ENCODE data around the gene GLS2. TPM values are rescaled to one million over a fixed set of nuclear protein-coding genes. Genes with fewer than 3 reads are reported as not detected.

Gene GLS2
- total RNA-seq, result 2.5 TPM
- 5.6 TPM for polyA plus RNA-seq (ENCODE audit: insufficient read depth, low read depth, low replicate concordance)
- long read RNA-seq, donor 1, result 0 reads
- long read RNA-seq, donor 2, result 0 reads
- long read RNA-seq, donor 3, partial matches to known transcripts, result 0 of 1 reads
- long read RNA-seq, donor 3, other reads (novel, unspliced or antisense), result 0 of 1 reads
- long read RNA-seq, donor 4, result 0 reads
- long read RNA-seq, donor 5, result 0 reads
- long read RNA-seq, donor 6, result 0 reads
- long read RNA-seq, donor 7, partial matches to known transcripts, result 0 of 5 reads
- long read RNA-seq, donor 7, other reads (novel, unspliced or antisense), result 3 of 5 reads
- long read RNA-seq, donor 8, partial matches to known transcripts, result 0 of 1 reads
- long read RNA-seq, donor 8, other reads (novel, unspliced or antisense), result 0 of 1 reads
- long read RNA-seq, donor 9, result 0 reads
- long read RNA-seq, donor 10, partial matches to known transcripts, result 7 of 7 reads
- long read RNA-seq, donor 10, other reads (novel, unspliced or antisense), result 0 of 7 reads

DNA sequence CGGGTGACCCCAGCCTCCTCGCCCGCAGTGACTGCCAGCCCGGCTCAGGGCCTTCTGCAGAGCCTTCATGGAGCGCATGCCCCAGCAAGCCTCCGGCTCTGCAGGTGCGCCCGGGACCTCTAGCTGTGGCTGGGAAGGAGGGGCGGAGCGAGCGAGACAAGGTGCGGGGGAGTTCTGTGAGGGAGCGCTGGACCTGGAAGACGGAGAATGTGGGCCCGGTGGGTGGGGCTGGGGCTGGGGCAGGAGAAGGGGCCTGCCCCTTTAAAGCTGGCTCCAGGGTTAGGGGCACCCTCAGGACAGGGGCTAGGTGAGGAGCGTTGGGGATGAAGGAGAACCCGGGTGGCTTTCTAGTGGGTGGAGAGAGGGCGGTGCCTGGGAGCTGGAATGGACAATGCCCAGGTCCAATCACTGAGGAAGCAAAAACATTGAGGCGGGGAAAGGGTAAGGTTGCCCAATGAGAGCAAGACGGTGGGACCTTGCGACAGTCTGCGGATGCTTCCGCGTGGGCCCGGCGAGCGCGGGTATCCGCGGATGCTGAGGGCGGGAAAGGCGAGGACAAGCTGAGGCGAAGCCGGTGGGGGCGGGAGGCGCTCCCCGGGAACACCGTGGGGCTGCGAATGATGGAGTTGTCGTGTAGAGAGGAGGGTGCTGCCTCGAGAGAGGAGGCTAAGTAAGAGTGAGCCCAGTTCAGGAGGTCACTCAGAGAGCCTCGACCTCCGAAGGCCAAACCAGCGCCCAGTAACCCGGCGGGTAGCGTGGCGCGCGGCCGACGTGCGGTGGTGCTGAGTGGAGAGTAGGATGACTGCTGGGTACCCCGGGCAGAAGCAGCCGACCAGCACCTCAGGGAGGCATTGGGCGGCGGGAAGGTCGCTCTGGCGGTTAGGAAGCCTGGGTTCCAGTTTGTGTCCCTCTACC is at the start of gene GLS2:
GLS2 (minus strand) TSS at position 121 of the 915 bp plus-strand sequence; CDS start at position 78, 43 bp downstream.
- peak; percentile 11 for FAIRE-seq
- Histone ChIP-seq H3K27me3 (ENCODE audit: control insufficient read depth, insufficient read depth, low read length) (peaks cover 2% of the 10 kb centered on the region), H3K9ac (ENCODE audit: low read length in 3 of 3) (peak within 1 kb of the TSS; percentile 26 to 55 (median 26)), H3K4me1 (ENCODE audit: control insufficient read depth in 2 of 3, insufficient read depth in 2 of 3, low read depth in 1 of 3, low read length in 3 of 3) (peaks cover 0 to 10% (median 4%) of the 10 kb centered on the region in 3 donors), H3K36me3 (ENCODE audit: control insufficient read depth in 2 of 3, insufficient read depth in 3 of 3, low read length in 3 of 3) (no peaks in the 10 kb centered on the region), H3K9me3 (ENCODE audit: control insufficient read depth in 2 of 3, insufficient read depth in 1 of 3, low read length in 3 of 3) (no peaks in the 10 kb centered on the region), H3K27ac (ENCODE audit: low read depth in 2 of 2, low read length in 2 of 2) (no peak within 1 kb of the TSS), H3K4me3 (ENCODE audit: low read length in 3 of 3) (peak within 1 kb of the TSS; percentile 39 to 80 (median 65))
- TF ChIP-seq CTCF (IDR thresholded peaks at IDR 0.05; ENCODE audit: borderline replicate concordance, extremely low read depth, insufficient read depth), result no peak
- intact Hi-C loops (cut with DNase I), result no loop called here
- peak; percentile 82 to 92 (median 89) for DNase-seq

DNA sequence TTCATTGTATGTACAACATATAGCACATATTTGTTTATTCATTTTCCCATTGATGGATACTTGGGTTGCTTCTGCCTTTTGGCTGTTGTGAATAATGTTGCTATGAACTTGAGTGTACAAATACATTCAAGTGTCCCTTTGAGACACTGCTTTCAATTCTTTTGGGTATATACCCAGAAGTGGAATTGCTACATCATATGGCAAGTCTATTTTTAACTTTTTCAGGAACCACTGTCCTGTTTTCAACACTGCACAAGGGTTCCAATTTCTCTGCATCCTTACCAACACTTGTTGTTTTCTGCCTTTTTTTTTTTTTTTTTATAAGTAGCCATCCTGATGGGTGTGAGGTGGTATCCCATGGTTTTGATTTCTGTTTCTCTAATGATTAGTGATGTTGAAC is 49.6 kb upstream of the GLS2 start:
- FAIRE-seq (no peak), DNase-seq (no peak)
- no peak overlapping the region for H3K27ac ChIP-seq (ENCODE audit: low read depth in 2 of 2, low read length in 2 of 2)
- intact Hi-C loops (cut with DNase I), result no loop called here
- no peaks in the 10 kb centered on the region for H3K27me3 ChIP-seq (ENCODE audit: control insufficient read depth, insufficient read depth, low read length)
- peaks cover 0 to 2% (median 0%) of the 10 kb centered on the region in 3 donors for H3K9me3 ChIP-seq (ENCODE audit: control insufficient read depth in 2 of 3, insufficient read depth in 1 of 3, low read length in 3 of 3)
- H3K4me1 ChIP-seq (ENCODE audit: control insufficient read depth in 2 of 3, insufficient read depth in 2 of 3, low read depth in 1 of 3, low read length in 3 of 3), result no peaks in the 10 kb centered on the region
- no peak overlapping the region for H3K9ac ChIP-seq (ENCODE audit: low read length in 3 of 3)
- no peak overlapping the region for H3K4me3 ChIP-seq (ENCODE audit: low read length in 3 of 3)
- H3K36me3 ChIP-seq (ENCODE audit: control insufficient read depth in 2 of 3, insufficient read depth in 3 of 3, low read length in 3 of 3), result no peaks in the 10 kb centered on the region
- TF ChIP-seq CTCF (IDR thresholded peaks at IDR 0.05; ENCODE audit: borderline replicate concordance, extremely low read depth, insufficient read depth), result no peak

GRCh38 chr12:56530390-56531055 is 42.6 kb upstream of the GLS2 start:
- no peak for DNase-seq

More at GRCh38 chr12:56530390-56531055, 42.6 kb upstream of the GLS2 start:
- no peak for TF ChIP-seq CTCF (IDR thresholded peaks at IDR 0.05; ENCODE audit: borderline replicate concordance, extremely low read depth, insufficient read depth)
- no peak overlapping the region for H3K27ac ChIP-seq (ENCODE audit: low read depth in 2 of 2, low read length in 2 of 2)
- no peak for FAIRE-seq
- no peaks in the 10 kb centered on the region for H3K27me3 ChIP-seq (ENCODE audit: control insufficient read depth, insufficient read depth, low read length)
- H3K9me3 ChIP-seq (ENCODE audit: control insufficient read depth in 2 of 3, insufficient read depth in 1 of 3, low read length in 3 of 3), result no peaks in the 10 kb centered on the region
- intact Hi-C loops (cut with DNase I), result no loop called here
- peaks cover 0 to 5% (median 5%) of the 10 kb centered on the region in 3 donors for H3K4me1 ChIP-seq (ENCODE audit: control insufficient read depth in 2 of 3, insufficient read depth in 2 of 3, low read depth in 1 of 3, low read length in 3 of 3)
- no peaks in the 10 kb centered on the region for H3K36me3 ChIP-seq (ENCODE audit: control insufficient read depth in 2 of 3, insufficient read depth in 3 of 3, low read length in 3 of 3)
- H3K4me3 ChIP-seq (ENCODE audit: low read length in 3 of 3), result no peak overlapping the region
- no peak overlapping the region for H3K9ac ChIP-seq (ENCODE audit: low read length in 3 of 3)

Measured in kidney (tissue), 22 donors.